Osteocyte (in vitro differentiated cells): ENCODE measurements around the gene PANK4. TPM values are rescaled to one million over a fixed set of nuclear protein-coding genes. Genes with fewer than 3 reads are reported as not detected.

Experiments
- DNase-seq: peaks from one replicate; pipeline ENCODE4 v3.0.0; 2021; ENCODE audit warnings: mixed read lengths; ENCODE audit not compliant: unreplicated experiment; ENCODE audit errors: extremely low spot score
- H3K27ac Mint-ChIP-seq: one replicate; pipeline ENCODE4 v1.8.0; 2021; ENCODE audit warnings: mild to moderate bottlenecking, mixed read lengths; ENCODE audit not compliant: unreplicated experiment
- H3K27me3 Mint-ChIP-seq: one replicate; pipeline ENCODE4 v1.8.0; 2021; ENCODE audit warnings: mixed read lengths; ENCODE audit not compliant: unreplicated experiment
- H3K36me3 Mint-ChIP-seq: one replicate; pipeline ENCODE4 v1.8.0; 2021; ENCODE audit warnings: mixed read lengths; ENCODE audit not compliant: unreplicated experiment
- H3K4me1 Mint-ChIP-seq: one replicate; pipeline ENCODE4 v1.8.0; 2021; ENCODE audit warnings: mixed read lengths; ENCODE audit not compliant: unreplicated experiment
- H3K4me3 Mint-ChIP-seq: one replicate; pipeline ENCODE4 v1.8.0; 2021; ENCODE audit warnings: mild to moderate bottlenecking, moderate library complexity, mixed read lengths; ENCODE audit not compliant: unreplicated experiment
- H3K9me3 Mint-ChIP-seq: one replicate; pipeline ENCODE4 v1.8.0; 2021; ENCODE audit warnings: mixed read lengths; ENCODE audit not compliant: unreplicated experiment
- CTCF ChIP-seq: fragments of 200-600 bp; sonication (generic); IDR thresholded peaks from 2 replicates; pipeline ENCODE4 v1.5.0; 2021; ENCODE audit warnings: antibody characterized with exemption, mild to moderate bottlenecking, moderate library complexity
- total RNA-seq: library from RNA; stranded (reverse); gene quantifications from 2 replicates; pipeline ENCODE4 v1.2.1, GENCODE V29; 2021

The PANK4 gene
- total RNA-seq, 1 donor from 2014 or later, result 34.4 TPM

DNA sequence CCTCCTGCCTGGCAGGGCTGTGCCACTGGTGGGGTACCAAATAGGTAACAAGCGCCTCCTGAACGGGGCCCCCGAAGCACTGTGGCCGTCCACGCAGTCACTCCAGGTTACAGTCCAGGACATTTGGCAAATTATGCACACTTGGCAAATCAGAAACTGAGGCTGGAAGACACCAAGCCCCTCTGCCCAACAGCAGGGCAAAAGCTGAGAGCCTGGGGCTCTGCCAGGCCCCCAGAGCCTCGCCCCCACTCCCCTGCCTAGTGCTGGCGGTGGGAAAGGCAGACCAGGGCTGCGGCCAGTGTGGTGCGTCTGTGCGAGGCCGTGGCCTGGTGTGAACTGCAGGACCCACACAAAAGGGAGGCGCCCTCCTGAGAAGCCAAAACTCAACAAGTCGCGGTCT lies 9.4 kb downstream of the PANK4 start:
- no peak for DNase-seq
- no peak for TF ChIP-seq CTCF
- no peak overlapping the region for H3K4me3 Mint-ChIP-seq
- H3K27me3 Mint-ChIP-seq, result no peaks in the 10 kb centered on the region
- H3K27ac Mint-ChIP-seq, result no peak overlapping the region
- H3K4me1 Mint-ChIP-seq, result no peaks in the 10 kb centered on the region
- H3K9me3 Mint-ChIP-seq, result no peaks in the 10 kb centered on the region
- H3K36me3 Mint-ChIP-seq, result peaks cover 26% of the 10 kb centered on the region

GRCh38 chr1:2516124-2516523 lies 10.3 kb downstream of the PANK4 start:
- Mint-ChIP-seq H3K4me3 (no peak overlapping the region), H3K27ac (no peak overlapping the region), H3K9me3 (no peaks in the 10 kb centered on the region), H3K27me3 (no peaks in the 10 kb centered on the region), H3K36me3 (peaks cover 26% of the 10 kb centered on the region), H3K4me1 (no peaks in the 10 kb centered on the region)
- TF ChIP-seq CTCF, result no peak
- no peak for DNase-seq

DNA sequence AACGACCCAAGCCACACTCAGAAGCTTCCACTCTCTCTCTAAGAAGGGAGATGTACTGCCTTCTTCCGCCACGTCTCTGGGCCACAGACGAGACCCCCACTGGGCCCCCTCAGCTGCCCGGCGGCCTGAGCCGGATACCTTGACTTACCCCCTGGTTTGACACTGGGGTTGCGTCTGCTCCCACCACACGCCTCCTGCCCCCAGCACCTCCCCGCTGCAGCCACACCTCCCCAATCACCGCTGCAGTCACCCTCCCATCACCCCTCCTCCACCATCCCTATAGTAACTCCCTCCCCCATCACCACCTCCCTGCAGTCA lies 10.7 kb downstream of the PANK4 start:
- no peak for TF ChIP-seq CTCF
- Mint-ChIP-seq H3K36me3 (peaks cover 22% of the 10 kb centered on the region), H3K27ac (no peak overlapping the region), H3K4me1 (no peaks in the 10 kb centered on the region), H3K4me3 (no peak overlapping the region), H3K9me3 (no peaks in the 10 kb centered on the region), H3K27me3 (no peaks in the 10 kb centered on the region)
- DNase-seq, result no peak

DNA sequence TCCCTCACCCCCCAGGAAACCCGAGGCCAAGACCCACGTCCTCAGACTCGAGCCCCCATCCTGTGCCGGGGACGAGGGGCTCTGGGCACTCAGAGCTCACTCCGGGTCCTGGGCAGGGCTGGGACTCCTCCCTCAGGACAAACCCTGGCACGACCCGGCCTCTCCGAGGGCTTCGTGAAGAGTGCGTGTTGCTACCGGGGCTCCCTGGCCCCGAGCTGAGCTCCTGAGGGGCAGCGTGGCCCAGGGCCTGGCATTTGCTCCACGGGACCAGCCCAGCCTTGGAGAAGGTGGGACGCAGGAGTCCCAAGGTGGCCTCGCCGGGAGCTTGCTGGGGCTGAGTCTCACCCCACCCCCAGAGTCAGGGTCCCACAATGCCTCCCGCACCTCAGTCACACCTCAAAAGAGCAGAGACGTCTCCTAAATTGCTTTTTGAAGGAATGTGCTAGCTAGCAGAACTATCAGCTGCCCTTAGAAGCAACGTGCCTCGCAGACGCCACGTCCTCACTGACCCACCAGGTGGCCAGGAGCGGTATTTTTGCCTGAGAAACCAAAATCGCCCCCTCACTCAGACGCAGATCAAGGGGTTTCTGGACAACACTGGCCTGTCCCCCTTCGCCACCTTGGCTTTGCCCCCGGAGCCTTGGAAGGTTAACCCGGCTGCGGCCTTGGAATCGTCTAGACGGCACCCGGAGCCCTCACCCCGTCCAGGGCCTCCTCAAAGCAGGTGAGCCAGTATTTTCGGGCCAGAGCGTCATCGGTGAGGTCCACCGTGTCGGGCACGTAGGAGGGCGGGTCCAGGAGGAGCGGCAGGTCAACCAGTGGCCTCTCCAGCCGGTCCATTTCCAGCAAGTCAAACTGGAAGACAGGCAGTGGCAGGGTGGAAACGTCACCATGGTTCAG lies 11.3 kb downstream of the PANK4 start:
- no peak for TF ChIP-seq CTCF
- no peak for DNase-seq
- Mint-ChIP-seq H3K36me3 (peaks cover 21% of the 10 kb centered on the region), H3K9me3 (no peaks in the 10 kb centered on the region), H3K4me3 (no peak overlapping the region), H3K4me1 (no peaks in the 10 kb centered on the region), H3K27ac (no peak overlapping the region), H3K27me3 (no peaks in the 10 kb centered on the region)

- H3K4me3 Mint-ChIP-seq, result no peak overlapping the region
- H3K27ac Mint-ChIP-seq, result no peak overlapping the region
- TF ChIP-seq CTCF, result no peak
- no peaks in the 10 kb centered on the region for H3K27me3 Mint-ChIP-seq
- no peak for DNase-seq
- no peaks in the 10 kb centered on the region for H3K9me3 Mint-ChIP-seq
- H3K36me3 Mint-ChIP-seq, result peaks cover 21% of the 10 kb centered on the region
- H3K4me1 Mint-ChIP-seq, result no peaks in the 10 kb centered on the region
These were observed 12.3 kb downstream of the PANK4 start for GRCh38 chr1:2513939-2514652.
